Naive thymus-derived CD4-positive, alpha-beta T cell (primary cell): ENCODE data around the gene WFDC1. TPM values are rescaled to one million over a fixed set of nuclear protein-coding genes. Genes with fewer than 3 reads are reported as not detected.

ENCODE experiments used
- ATAC-seq: fragments of 150-1000 bp; cut with Tn5 transposase; 2 replicates; pipeline ENCODE4 v1.10.0; 2021; ENCODE audit warnings: mild to moderate bottlenecking, moderate library complexity
- CTCF ChIA-PET: fragments of 350-600 bp; sonication (Branson Sonifier 250); formaldehyde crosslinking; loops from one replicate; lab custom pipeline; 2021; ENCODE audit warnings: antibody characterized with exemption; lab: Charles Lee
- POLR2A ChIA-PET: fragments of 350-600 bp; sonication (Branson Sonifier 250); formaldehyde crosslinking; loops from one replicate; lab custom pipeline; 2021; ENCODE audit warnings: antibody characterized with exemption, inconsistent platforms; lab: Charles Lee
- DNase-seq, 9 donors: peaks; one replicate each; pipeline versions ENCODE4 v3.0.0 to v3.0.0-alpha.2; 2020 to 2022; ENCODE audit warnings: mixed read lengths in 1 of 9
- H3K27ac ChIP-seq: one replicate; pipeline ENCODE4 v1.7.0; 2013; ENCODE audit warnings: mild to moderate bottlenecking, low read depth, low read length, moderate library complexity
- H3K27me3 ChIP-seq, 2 donors: one replicate each; pipeline ENCODE4 v1.7.0; 2013; ENCODE audit warnings: low read length in 2 of 2, mild to moderate bottlenecking in 2 of 2, moderate library complexity in 2 of 2; ENCODE audit not compliant: control insufficient read depth in 2 of 2, insufficient read depth in 2 of 2
- H3K36me3 ChIP-seq, 3 experiments: 1 replicate in 2 of 3; 2 replicates in 1 of 3; pipeline ENCODE4 v1.7.0; 2013; ENCODE audit warnings: low read length in 3 of 3, mild to moderate bottlenecking in 3 of 3, moderate library complexity in 1 of 3; ENCODE audit not compliant: insufficient read depth in 3 of 3, control insufficient read depth in 2 of 3
- H3K4me1 ChIP-seq, 2 donors: one replicate each; pipeline ENCODE4 v1.7.0; 2013; ENCODE audit warnings: low read length in 2 of 2, mild to moderate bottlenecking in 2 of 2, moderate library complexity in 1 of 2; ENCODE audit not compliant: control insufficient read depth in 2 of 2, insufficient read depth in 2 of 2
- H3K4me3 ChIP-seq: 2 replicates; pipeline ENCODE4 v1.7.0; 2013; ENCODE audit warnings: mild to moderate bottlenecking, low read length
- H3K9me3 ChIP-seq, 3 experiments: 1 replicate in 2 of 3; 2 replicates in 1 of 3; pipeline ENCODE4 v1.7.0; 2013; ENCODE audit warnings: low read length in 3 of 3; ENCODE audit not compliant: control insufficient read depth in 2 of 3
- H3K27ac Mint-ChIP-seq, 9 donors: one replicate each; pipeline ENCODE4 v1.8.0; 2020 to 2022; ENCODE audit warnings: mixed read lengths in 9 of 9, mild to moderate bottlenecking in 8 of 9, moderate library complexity in 5 of 9, inconsistent platforms in 2 of 9
- H3K27me3 Mint-ChIP-seq, 5 donors: one replicate each; pipeline ENCODE4 v1.8.0; 2021 to 2022; ENCODE audit warnings: mixed read lengths in 5 of 5, mild to moderate bottlenecking in 1 of 5
- H3K36me3 Mint-ChIP-seq, 5 donors: one replicate each; pipeline ENCODE4 v1.8.0; 2020 to 2022; ENCODE audit warnings: mixed read lengths in 5 of 5, mild to moderate bottlenecking in 3 of 5, inconsistent platforms in 1 of 5
- H3K4me1 Mint-ChIP-seq, 7 donors: one replicate each; pipeline ENCODE4 v1.8.0; 2020 to 2022; ENCODE audit warnings: mixed read lengths in 7 of 7, mild to moderate bottlenecking in 3 of 7, inconsistent platforms in 1 of 7
- H3K4me3 Mint-ChIP-seq, 10 donors: one replicate each; pipeline ENCODE4 v1.8.0; 2020 to 2022; ENCODE audit warnings: mild to moderate bottlenecking in 10 of 10, mixed read lengths in 10 of 10, moderate library complexity in 6 of 10, inconsistent platforms in 2 of 10
- H3K9me3 Mint-ChIP-seq, 11 donors: one replicate each; pipeline ENCODE4 v1.8.0; 2020 to 2022; ENCODE audit warnings: mixed read lengths in 11 of 11, mild to moderate bottlenecking in 4 of 11, inconsistent platforms in 1 of 11, moderate library complexity in 1 of 11
- intact Hi-C, 2 donors: fragments of 100-400 bp; cut with micrococcal nuclease; formaldehyde crosslinking; loops; one replicate each; pipeline ENCODE4 v1.15.1; 2023
- polyA plus RNA-seq, 2 donors: library from polyadenylated mRNA; unstranded; fragments of 300-500 nt; fragmentation: Illumina TruSeq; gene quantifications; one replicate each; pipeline ENCODE4 v1.2.3, GENCODE V29; 2021
- total RNA-seq, 6 experiments: library from RNA in 5 of 6; stranded (reverse) in 5 of 6; gene quantifications; 1 replicate in 5 of 6; 2 replicates in 1 of 6; pipeline ENCODE4 v1.2.3 and lab custom pipeline; 2021 to 2026

The WFDC1 gene, protein sequence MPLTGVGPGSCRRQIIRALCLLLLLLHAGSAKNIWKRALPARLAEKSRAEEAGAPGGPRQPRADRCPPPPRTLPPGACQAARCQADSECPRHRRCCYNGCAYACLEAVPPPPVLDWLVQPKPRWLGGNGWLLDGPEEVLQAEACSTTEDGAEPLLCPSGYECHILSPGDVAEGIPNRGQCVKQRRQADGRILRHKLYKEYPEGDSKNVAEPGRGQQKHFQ
- total RNA-seq (not detected), polyA plus RNA-seq (not detected), total RNA-seq (lab: John Stamatoyannopoulos, UW) (not detected)

DNA sequence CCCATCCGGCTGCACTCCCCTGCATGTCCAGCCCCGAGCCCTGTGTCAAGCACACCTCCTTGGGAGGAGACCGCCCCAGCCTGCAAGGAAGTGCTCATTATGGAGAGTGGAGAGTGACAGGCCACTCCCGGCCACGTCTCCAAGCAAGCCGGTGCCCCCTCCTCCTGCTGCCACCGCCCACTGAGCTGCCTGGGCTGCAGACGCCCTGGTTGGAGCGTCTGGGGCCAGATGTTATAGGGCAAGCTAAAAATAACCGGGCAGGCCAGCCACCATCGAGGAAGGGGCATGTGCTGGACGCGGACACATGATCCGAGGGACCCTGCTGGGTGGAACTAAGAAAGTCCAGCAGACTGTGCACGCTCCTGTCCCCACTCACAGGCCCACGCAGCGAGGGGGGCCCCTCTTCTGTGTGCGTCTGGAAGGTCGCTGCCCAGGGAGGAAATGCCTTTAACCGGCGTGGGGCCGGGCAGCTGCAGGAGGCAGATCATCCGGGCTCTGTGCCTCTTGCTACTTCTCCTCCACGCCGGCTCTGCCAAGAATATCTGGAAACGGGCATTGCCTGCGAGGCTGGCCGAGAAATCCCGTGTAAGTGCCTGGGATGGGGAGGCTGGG is at the start of gene WFDC1:
TSS of gene WFDC1 (plus strand) at position 348 of the 612 bp plus-strand sequence. CDS start at position 442, 94 bp downstream.
- Mint-ChIP-seq H3K36me3 (peaks cover 0 to 8% (median 0%) of the 10 kb centered on the region in 5 donors), H3K4me1 (peaks cover 0 to 19% (median 12%) of the 10 kb centered on the region in 7 donors), H3K4me3 (peak within 1 kb of the TSS in 8 of 10 donors; percentile 8 to 68 (median 50)), H3K27me3 (peaks cover 30 to 53% (median 44%) of the 10 kb centered on the region in 5 donors), H3K9me3 (no peaks in the 10 kb centered on the region), H3K27ac (no peak within 1 kb of the TSS)
- Histone ChIP-seq H3K9me3 (no peaks in the 10 kb centered on the region), H3K36me3 (no peaks in the 10 kb centered on the region), H3K4me3 (no peak within 1 kb of the TSS), H3K27me3 (peaks cover 0 to 4% of the 10 kb centered on the region in 2 donors), H3K4me1 (no peaks in the 10 kb centered on the region), H3K27ac (no peak within 1 kb of the TSS)
- intact Hi-C loops, result no loop called here
- ChIA-PET POLR2A (no interaction called here), CTCF (no interaction called here)
- DNase-seq (peak in 1 of 9 donors; percentile 3), ATAC-seq (peak; percentile 54)

DNA sequence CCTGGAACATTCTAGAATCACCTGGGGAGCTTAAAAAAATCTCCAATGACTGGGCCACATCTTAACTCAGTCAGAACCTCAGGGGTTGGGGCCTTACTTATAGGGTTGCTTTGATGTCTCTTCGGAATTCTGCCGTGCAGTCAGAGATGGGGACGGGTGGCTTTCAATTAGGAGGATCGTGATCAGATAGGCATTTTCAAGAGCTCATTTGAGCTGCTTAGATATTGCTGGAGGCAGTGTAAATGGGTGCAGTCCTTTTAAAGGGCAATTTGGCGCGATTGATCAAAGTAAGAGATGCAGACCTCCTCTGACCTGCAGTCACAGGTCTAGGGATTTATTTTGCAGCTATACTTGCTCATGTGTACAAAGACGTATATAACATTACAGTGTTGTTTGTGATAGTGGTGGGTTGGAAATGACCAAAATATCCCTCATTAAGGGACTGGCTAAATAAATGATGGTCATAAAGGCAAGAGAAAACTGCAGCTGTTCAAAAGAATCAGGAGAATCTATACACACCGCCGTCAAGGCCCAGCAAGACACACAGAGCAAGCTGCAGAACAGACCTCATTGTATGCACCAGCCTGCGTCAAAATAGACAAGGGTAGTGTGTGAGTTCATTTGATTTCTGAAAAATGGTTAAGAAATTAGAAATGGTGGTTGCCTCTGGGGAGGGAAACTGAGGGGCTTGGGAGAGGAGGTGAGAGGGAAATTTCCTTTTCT is 48.6 kb upstream of the WFDC1 start:
- POLR2A ChIA-PET, result interaction anchor here (0.5 kb wide), 1 partner anchor 502 kb away, joined by 3 read pairs; no protein-coding TSS in a partner anchor
- CTCF ChIA-PET, result no interaction called here
- ATAC-seq (no peak), DNase-seq (no peak)
- H3K9me3 Mint-ChIP-seq, result peaks cover 0 to 10% (median 3%) of the 10 kb centered on the region in 11 donors
- no peak overlapping the region for H3K4me3 ChIP-seq
- H3K27ac ChIP-seq, result no peak overlapping the region
- H3K27ac Mint-ChIP-seq, result no peak overlapping the region
- H3K36me3 Mint-ChIP-seq, result peaks cover 0 to 13% (median 0%) of the 10 kb centered on the region in 5 donors
- H3K36me3 ChIP-seq, result no peaks in the 10 kb centered on the region
- H3K4me3 Mint-ChIP-seq, result no peak overlapping the region
- H3K4me1 ChIP-seq, result no peaks in the 10 kb centered on the region
- H3K9me3 ChIP-seq, result no peaks in the 10 kb centered on the region
- intact Hi-C loops, result no loop called here
- H3K27me3 Mint-ChIP-seq, result peaks cover 12 to 27% (median 18%) of the 10 kb centered on the region in 5 donors
- peaks cover 0 to 1% (median 0%) of the 10 kb centered on the region in 7 donors for H3K4me1 Mint-ChIP-seq
- H3K27me3 ChIP-seq, result no peaks in the 10 kb centered on the region

DNA sequence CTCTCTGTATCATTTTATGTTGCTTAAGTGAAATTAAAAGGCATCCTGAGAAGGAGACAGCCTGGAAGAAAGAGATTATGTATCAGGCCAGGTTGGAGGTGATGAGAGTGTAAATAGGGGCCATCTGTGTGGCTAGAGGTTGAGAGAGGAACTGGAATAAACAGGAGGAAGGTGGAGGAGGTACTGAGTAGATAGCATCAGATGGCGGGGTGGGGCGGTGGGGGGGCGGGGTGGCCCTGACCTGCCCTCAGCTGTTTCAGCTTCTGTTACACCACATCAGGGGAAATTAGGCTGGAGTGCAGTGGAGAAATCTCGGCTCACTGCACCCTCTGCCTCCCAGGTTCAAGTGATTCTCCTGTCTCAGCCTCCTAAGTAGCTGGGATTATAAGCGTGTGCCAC is 48.0 kb upstream of the WFDC1 start:
- peaks cover 0 to 13% (median 0%) of the 10 kb centered on the region in 5 donors for H3K36me3 Mint-ChIP-seq
- Histone ChIP-seq H3K4me1 (no peaks in the 10 kb centered on the region), H3K9me3 (no peaks in the 10 kb centered on the region), H3K4me3 (no peak overlapping the region), H3K27me3 (no peaks in the 10 kb centered on the region), H3K36me3 (no peaks in the 10 kb centered on the region), H3K27ac (no peak overlapping the region)
- H3K4me3 Mint-ChIP-seq, result no peak overlapping the region
- intact Hi-C loops, result no loop called here
- peaks cover 0 to 10% (median 3%) of the 10 kb centered on the region in 11 donors for H3K9me3 Mint-ChIP-seq
- DNase-seq (no peak), ATAC-seq (no peak)
- ChIA-PET POLR2A (no interaction called here), CTCF (no interaction called here)
- peaks cover 0 to 1% (median 0%) of the 10 kb centered on the region in 7 donors for H3K4me1 Mint-ChIP-seq
- H3K27ac Mint-ChIP-seq, result no peak overlapping the region
- peaks cover 8 to 27% (median 19%) of the 10 kb centered on the region in 5 donors for H3K27me3 Mint-ChIP-seq

DNA sequence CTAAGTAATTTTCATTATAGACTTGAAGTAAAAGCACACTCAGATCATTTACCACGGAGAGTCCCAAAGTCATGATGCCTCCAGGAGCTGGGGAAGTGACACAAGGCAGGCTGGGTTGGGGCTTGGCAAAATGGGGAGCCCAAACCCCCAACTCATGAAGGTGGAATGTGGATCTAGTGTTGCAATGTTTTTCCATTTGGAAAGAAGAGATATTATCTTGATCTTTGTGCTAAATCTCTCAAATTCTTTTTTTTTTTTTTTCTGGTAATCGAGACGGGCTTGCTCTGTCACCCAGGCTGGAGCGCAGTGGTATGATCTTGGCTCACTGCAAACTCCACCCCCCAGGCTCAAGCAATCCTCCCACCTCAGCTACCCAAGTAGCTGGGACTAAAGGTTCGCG is 47.3 kb upstream of the WFDC1 start:
- Mint-ChIP-seq H3K27me3 (peaks cover 6 to 32% (median 18%) of the 10 kb centered on the region in 5 donors), H3K4me3 (no peak overlapping the region), H3K36me3 (peaks cover 0 to 13% (median 0%) of the 10 kb centered on the region in 5 donors), H3K27ac (no peak overlapping the region), H3K4me1 (peaks cover 0 to 1% (median 0%) of the 10 kb centered on the region in 7 donors), H3K9me3 (peaks cover 0 to 10% (median 3%) of the 10 kb centered on the region in 11 donors)
- ATAC-seq (no peak), DNase-seq (no peak)
- intact Hi-C loops, result no loop called here
- Histone ChIP-seq H3K27ac (no peak overlapping the region), H3K4me3 (no peak overlapping the region), H3K4me1 (no peaks in the 10 kb centered on the region), H3K27me3 (no peaks in the 10 kb centered on the region), H3K9me3 (no peaks in the 10 kb centered on the region), H3K36me3 (no peaks in the 10 kb centered on the region)
- ChIA-PET POLR2A (no interaction called here), CTCF (no interaction called here)

DNA sequence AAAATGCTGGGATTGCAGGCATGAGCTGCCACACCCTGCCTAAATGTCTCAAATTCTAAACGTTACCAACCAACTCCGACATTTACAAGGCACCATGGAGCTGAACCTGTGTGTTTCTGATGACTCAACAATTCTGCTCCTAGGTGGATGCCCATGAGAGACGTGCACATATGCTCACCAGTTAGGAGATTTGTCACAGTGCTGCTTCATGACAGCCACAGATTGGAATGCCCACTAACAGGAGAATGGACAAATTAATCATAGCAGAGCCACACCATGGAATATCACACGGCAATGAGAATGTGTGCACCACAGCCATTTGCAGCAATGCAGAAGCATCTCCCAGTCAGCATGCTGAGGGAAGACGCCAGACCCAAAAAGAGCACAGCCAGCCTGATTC is 46.8 kb upstream of the WFDC1 start:
- peaks cover 6 to 33% (median 18%) of the 10 kb centered on the region in 5 donors for H3K27me3 Mint-ChIP-seq
- Histone ChIP-seq H3K4me1 (no peaks in the 10 kb centered on the region), H3K9me3 (no peaks in the 10 kb centered on the region), H3K27ac (no peak overlapping the region), H3K4me3 (no peak overlapping the region), H3K27me3 (no peaks in the 10 kb centered on the region), H3K36me3 (no peaks in the 10 kb centered on the region)
- H3K27ac Mint-ChIP-seq, result no peak overlapping the region
- no peak overlapping the region for H3K4me3 Mint-ChIP-seq
- peaks cover 0 to 13% (median 0%) of the 10 kb centered on the region in 5 donors for H3K36me3 Mint-ChIP-seq
- H3K4me1 Mint-ChIP-seq, result peaks cover 0 to 1% (median 0%) of the 10 kb centered on the region in 7 donors
- ChIA-PET POLR2A (no interaction called here), CTCF (no interaction called here)
- ATAC-seq (no peak), DNase-seq (no peak)
- peaks cover 0 to 10% (median 3%) of the 10 kb centered on the region in 11 donors for H3K9me3 Mint-ChIP-seq
- intact Hi-C loops, result no loop called here

GRCh38 chr16:84252184-84252583 is 42.5 kb upstream of the WFDC1 start:
- no peak overlapping the region for H3K27ac Mint-ChIP-seq
- no peaks in the 10 kb centered on the region for H3K36me3 ChIP-seq
- no peak overlapping the region for H3K27ac ChIP-seq
- H3K27me3 Mint-ChIP-seq, result peaks cover 5 to 31% (median 24%) of the 10 kb centered on the region in 5 donors
- H3K4me3 ChIP-seq, result no peak overlapping the region
- no peaks in the 10 kb centered on the region for H3K4me1 ChIP-seq
- peaks cover 0 to 7% (median 2%) of the 10 kb centered on the region in 11 donors for H3K9me3 Mint-ChIP-seq
- ChIA-PET CTCF (no interaction called here), POLR2A (no interaction called here)
- H3K9me3 ChIP-seq, result no peaks in the 10 kb centered on the region
- H3K4me1 Mint-ChIP-seq, result peaks cover 0 to 1% (median 0%) of the 10 kb centered on the region in 7 donors
- H3K27me3 ChIP-seq, result no peaks in the 10 kb centered on the region
- ATAC-seq (no peak), DNase-seq (no peak)
- H3K36me3 Mint-ChIP-seq, result no peaks in the 10 kb centered on the region
- intact Hi-C loops, result no loop called here
- no peak overlapping the region for H3K4me3 Mint-ChIP-seq
